ENCODE results near the gene PITPNM1. TPM values are rescaled to one million over a fixed set of nuclear protein-coding genes. Genes with fewer than 3 reads are reported as not detected.

PITPNM1 gene
- total RNA-seq, 1 donor from 2014 or later = 40.5 TPM

DNA sequence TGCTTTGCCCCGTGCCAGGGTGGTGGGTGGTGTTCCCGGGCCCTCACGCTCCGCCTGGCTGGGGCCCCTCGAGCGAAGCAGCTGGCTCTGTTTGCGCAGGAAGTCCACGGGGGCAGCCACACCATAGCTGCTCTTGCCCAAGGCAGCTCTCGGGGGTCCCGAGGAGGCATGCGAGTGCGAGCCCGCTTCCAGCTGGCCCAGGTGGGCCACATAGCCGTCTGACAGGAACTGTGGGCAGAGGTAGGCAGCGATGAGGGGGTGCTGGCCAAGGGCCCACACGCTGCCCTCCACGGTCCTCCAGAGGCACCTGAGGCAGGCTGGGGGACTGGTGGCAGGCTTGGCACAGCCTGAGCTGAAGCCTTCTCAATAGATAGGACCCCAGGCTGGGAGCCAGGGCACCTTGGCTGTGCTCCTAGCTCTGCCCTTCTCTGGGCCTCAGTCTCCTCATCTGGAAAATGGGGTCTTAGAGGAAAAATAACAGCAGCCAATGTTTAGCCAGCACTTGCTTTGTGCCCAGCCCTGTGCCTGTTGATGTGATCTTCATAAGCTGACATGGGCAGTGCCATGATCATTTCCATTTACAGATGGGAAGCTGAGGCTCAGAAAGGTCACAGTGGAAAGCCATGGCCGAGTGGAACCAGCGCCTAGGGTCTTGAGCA, 13.0 kb downstream of the PITPNM1 start:
- DNase-seq (ENCODE audit: low spot score) = no peak
- TF ChIP-seq, protein P1, sequence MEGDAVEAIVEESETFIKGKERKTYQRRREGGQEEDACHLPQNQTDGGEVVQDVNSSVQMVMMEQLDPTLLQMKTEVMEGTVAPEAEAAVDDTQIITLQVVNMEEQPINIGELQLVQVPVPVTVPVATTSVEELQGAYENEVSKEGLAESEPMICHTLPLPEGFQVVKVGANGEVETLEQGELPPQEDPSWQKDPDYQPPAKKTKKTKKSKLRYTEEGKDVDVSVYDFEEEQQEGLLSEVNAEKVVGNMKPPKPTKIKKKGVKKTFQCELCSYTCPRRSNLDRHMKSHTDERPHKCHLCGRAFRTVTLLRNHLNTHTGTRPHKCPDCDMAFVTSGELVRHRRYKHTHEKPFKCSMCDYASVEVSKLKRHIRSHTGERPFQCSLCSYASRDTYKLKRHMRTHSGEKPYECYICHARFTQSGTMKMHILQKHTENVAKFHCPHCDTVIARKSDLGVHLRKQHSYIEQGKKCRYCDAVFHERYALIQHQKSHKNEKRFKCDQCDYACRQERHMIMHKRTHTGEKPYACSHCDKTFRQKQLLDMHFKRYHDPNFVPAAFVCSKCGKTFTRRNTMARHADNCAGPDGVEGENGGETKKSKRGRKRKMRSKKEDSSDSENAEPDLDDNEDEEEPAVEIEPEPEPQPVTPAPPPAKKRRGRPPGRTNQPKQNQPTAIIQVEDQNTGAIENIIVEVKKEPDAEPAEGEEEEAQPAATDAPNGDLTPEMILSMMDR (IDR thresholded peaks at IDR 0.05) = no peak
- no peak overlapping the region for H3K27ac Mint-ChIP-seq (ENCODE audit: unreplicated experiment)
- no peaks in the 10 kb centered on the region for H3K9me3 Mint-ChIP-seq (ENCODE audit: low read depth)
- no peaks in the 10 kb centered on the region for H3K4me1 Mint-ChIP-seq (ENCODE audit: low read depth)
- H3K4me3 Mint-ChIP-seq (ENCODE audit: unreplicated experiment) = no peak overlapping the region
- peaks cover 9% of the 10 kb centered on the region for H3K36me3 Mint-ChIP-seq (ENCODE audit: low read depth)
- no peaks in the 10 kb centered on the region for H3K27me3 Mint-ChIP-seq (ENCODE audit: low read depth)

DNA sequence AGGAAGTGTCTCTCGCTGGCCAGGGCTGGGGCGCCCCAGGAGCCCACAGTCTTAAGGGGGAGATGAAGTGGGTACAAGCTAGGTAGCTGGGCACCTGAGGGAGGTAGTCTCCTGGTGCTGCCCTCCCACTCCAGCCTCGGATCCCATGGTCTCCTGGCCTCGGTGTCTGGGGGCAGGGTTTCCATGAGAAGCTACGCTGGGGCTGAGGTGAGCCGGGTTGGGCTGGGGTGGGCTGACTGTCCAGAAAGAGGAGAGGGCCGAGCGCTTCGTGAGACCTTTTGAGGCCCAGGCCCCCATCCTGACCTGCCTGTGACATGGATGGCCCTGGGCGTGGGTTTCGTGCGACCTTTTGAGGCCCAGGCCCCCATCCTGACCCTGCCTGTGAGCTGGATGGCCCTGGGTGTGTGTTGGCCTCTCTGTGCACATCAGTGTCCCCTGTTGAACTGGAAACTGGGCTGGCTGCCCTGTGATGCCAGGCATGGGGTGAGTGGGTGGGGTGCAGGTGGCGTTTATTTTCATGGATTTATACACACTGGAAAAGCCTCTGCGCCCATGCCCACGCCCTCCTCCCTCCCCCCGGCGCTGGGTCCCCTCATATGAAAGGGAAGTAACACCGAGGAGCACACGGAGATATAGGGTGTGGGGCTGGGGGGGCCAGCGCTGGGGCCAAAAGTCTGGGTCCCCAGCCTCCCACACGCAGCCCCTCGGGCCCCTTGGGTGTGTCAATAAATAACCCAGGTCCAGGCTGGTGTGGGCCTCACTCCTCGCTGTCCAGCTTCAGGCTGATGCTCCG, 13.7 kb downstream of the PITPNM1 start:
- Mint-ChIP-seq H3K9me3 (ENCODE audit: low read depth) (no peaks in the 10 kb centered on the region), H3K4me3 (ENCODE audit: unreplicated experiment) (no peak overlapping the region), H3K27me3 (ENCODE audit: low read depth) (no peaks in the 10 kb centered on the region), H3K27ac (ENCODE audit: unreplicated experiment) (no peak overlapping the region), H3K4me1 (ENCODE audit: low read depth) (no peaks in the 10 kb centered on the region), H3K36me3 (ENCODE audit: low read depth) (peaks cover 9% of the 10 kb centered on the region)
- TF ChIP-seq, protein P1 (IDR thresholded peaks at IDR 0.05) = no peak
- no peak for DNase-seq (ENCODE audit: low spot score)

DNA sequence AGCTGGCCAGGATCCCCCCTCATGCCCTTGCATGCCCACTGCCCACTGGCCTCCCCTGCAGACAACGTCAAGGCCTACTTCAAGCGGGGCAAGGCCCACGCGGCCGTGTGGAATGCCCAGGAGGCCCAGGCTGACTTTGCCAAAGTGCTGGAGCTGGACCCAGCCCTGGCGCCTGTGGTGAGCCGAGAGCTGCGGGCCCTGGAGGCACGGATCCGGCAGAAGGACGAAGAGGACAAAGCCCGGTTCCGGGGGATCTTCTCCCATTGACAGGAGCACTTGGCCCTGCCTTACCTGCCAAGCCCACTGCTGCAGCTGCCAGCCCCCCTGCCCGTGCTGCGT, 14.5 kb downstream of the PITPNM1 start:
- Mint-ChIP-seq H3K4me3 (ENCODE audit: unreplicated experiment) (no peak overlapping the region), H3K9me3 (ENCODE audit: low read depth) (no peaks in the 10 kb centered on the region), H3K36me3 (ENCODE audit: low read depth) (peaks cover 9% of the 10 kb centered on the region), H3K27ac (ENCODE audit: unreplicated experiment) (no peak overlapping the region), H3K27me3 (ENCODE audit: low read depth) (no peaks in the 10 kb centered on the region), H3K4me1 (ENCODE audit: low read depth) (peaks cover 6% of the 10 kb centered on the region)
- no peak for DNase-seq (ENCODE audit: low spot score)
- TF ChIP-seq, protein P1 (IDR thresholded peaks at IDR 0.05) = no peak

DNA sequence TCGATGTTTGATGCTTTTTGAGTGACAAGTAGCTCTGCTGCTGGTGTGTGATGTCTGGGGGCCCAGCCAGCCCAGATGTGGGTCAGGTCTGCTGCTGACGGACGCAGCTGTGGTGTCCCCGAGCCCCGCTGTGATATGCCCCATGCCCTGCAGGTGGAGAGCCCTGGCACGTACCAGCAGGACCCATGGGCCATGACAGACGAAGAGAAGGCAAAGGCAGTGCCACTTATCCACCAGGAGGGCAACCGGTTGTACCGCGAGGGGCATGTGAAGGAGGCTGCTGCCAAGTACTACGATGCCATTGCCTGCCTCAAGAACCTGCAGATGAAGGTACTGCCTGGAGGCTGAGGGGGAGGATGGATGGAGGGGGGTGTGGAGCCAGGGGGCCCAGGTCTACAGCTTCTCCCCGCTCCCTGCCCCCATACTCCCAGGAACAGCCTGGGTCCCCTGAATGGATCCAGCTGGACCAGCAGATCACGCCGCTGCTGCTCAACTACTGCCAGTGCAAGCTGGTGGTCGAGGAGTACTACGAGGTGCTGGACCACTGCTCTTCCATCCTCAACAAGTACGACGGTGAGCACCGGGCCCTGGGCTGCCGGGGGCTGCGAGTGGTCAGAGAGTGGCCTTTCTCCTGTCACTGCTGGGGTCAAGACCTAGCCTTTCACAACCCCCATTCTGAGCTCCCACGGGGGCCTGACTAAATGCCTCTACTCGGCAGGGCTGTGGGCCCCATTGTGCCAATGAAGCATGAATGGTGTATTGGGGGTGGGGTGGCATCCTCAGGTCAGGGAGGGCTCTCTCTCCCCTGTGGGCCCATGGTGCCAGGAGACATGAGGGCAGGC, 15.1 kb downstream of the PITPNM1 start:
- TF ChIP-seq, protein P1 (IDR thresholded peaks at IDR 0.05) = no peak
- DNase-seq (ENCODE audit: low spot score) = no peak
- no peaks in the 10 kb centered on the region for H3K27me3 Mint-ChIP-seq (ENCODE audit: low read depth)
- no peak overlapping the region for H3K4me3 Mint-ChIP-seq (ENCODE audit: unreplicated experiment)
- no peak overlapping the region for H3K27ac Mint-ChIP-seq (ENCODE audit: unreplicated experiment)
- H3K9me3 Mint-ChIP-seq (ENCODE audit: low read depth) = no peaks in the 10 kb centered on the region
- H3K4me1 Mint-ChIP-seq (ENCODE audit: low read depth) = peaks cover 8% of the 10 kb centered on the region
- peaks cover 9% of the 10 kb centered on the region for H3K36me3 Mint-ChIP-seq (ENCODE audit: low read depth)

Measured in chondrocyte (in vitro differentiated cells).